Ascending aorta (tissue), 2 donors: ENCODE data around the gene KLK7. TPM values are rescaled to one million over a fixed set of nuclear protein-coding genes. Genes with fewer than 3 reads are reported as not detected.

Experiments used
- DNase-seq, 2 donors: peaks; one replicate each; pipeline ENCODE4 v3.0.0-alpha.2; 2019; ENCODE audit warnings: low spot score in 2 of 2
- H3K27ac ChIP-seq, 2 donors: fragments of 200-600 bp; sonication (generic); one replicate each; pipeline ENCODE4 v1.5.1; 2016 to 2017; ENCODE audit warnings: mild to moderate bottlenecking in 1 of 2
- H3K27me3 ChIP-seq: fragments of 200-600 bp; sonication (generic); one replicate; pipeline ENCODE4 v1.5.1; 2017
- H3K36me3 ChIP-seq, 2 donors: fragments of 200-600 bp; sonication (generic); one replicate each; pipeline ENCODE4 v1.5.1; 2016
- H3K4me1 ChIP-seq, 2 donors: fragments of 200-600 bp; sonication (generic); one replicate each; pipeline ENCODE4 v1.5.1; 2016 to 2017; ENCODE audit warnings: mild to moderate bottlenecking in 1 of 2
- H3K4me3 ChIP-seq, 2 donors: fragments of 200-600 bp; sonication (generic); one replicate each; pipeline ENCODE4 v1.5.1; 2016 to 2017; ENCODE audit warnings: mild to moderate bottlenecking in 1 of 2
- H3K9me3 ChIP-seq, 2 donors: fragments of 200-600 bp; sonication (generic); one replicate each; pipeline ENCODE4 v1.5.1; 2016
- CTCF ChIP-seq, 3 experiments: fragments of 200-600 bp in 2 of 3; fragments of 450-650 bp in 1 of 3; sonication (generic) in 2 of 3; IDR thresholded peaks; one replicate each; pipeline ENCODE4 v1.5.1; 2016 to 2019; ENCODE audit warnings: antibody characterized with exemption in 3 of 3, mild to moderate bottlenecking in 1 of 3, moderate library complexity in 1 of 3
- intact Hi-C: fragments of 100-400 bp; cut with DNase I; formaldehyde crosslinking; loops from one replicate; pipeline ENCODE4 v1.15.1; 2023
- total RNA-seq: library from RNA; depleted of rRNA; stranded (reverse); fragments of >200 nt; gene quantifications from one replicate; pipeline ENCODE4 v1.1.0, GENCODE V29; 2016

KLK7 gene
- total RNA-seq, 1 donor from 2014 or later, result not detected

GRCh38 chr19:51027873-51028272 is 44.2 kb upstream of the KLK7 start:
- no peak overlapping the region for H3K4me3 ChIP-seq
- H3K9me3 ChIP-seq, result no peaks in the 10 kb centered on the region
- intact Hi-C loops, result no loop called here
- no peaks in the 10 kb centered on the region for H3K4me1 ChIP-seq
- no peak overlapping the region for H3K27ac ChIP-seq
- H3K27me3 ChIP-seq, result no peaks in the 10 kb centered on the region
- H3K36me3 ChIP-seq, result no peaks in the 10 kb centered on the region
- DNase-seq, result no peak
- TF ChIP-seq CTCF (IDR thresholded peaks at IDR 0.05), result no peak

DNA sequence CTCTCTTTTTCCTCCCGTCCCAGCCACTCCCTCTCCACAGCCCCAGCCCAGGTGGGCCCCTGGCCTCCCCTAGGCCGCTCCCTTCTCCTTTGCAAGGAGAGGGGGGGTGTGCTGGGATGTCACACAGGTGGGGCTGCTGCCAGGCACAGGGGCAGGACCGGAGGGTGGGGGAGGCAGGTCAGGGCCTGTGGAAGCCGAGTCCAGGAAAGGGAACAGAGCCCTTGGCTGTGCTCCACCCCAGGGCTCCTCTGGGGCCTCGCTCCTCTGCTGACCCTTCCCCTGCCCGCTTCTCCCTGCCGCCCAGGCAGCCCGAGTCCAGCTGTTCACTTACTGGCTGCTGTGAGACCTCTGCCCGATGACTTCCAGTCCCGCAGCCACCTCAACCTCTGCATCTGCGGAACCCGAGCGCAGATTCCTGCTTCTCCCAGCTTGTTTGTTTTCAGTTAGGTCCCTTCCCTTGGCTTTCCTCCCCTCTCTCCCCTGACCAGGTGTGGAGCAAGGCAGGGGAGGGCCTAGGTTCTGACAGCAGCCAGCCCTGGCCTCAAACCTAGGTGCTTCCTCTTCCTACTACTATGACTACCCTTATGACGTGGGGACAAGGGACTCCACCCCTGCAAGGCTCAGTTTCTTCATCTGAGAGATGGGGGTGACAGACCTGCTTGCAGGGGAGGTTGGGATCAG is 43.5 kb upstream of the KLK7 start:
- Histone ChIP-seq H3K4me3 (no peak overlapping the region), H3K4me1 (no peaks in the 10 kb centered on the region), H3K27ac (no peak overlapping the region), H3K36me3 (no peaks in the 10 kb centered on the region), H3K27me3 (no peaks in the 10 kb centered on the region), H3K9me3 (no peaks in the 10 kb centered on the region)
- TF ChIP-seq CTCF (IDR thresholded peaks at IDR 0.05), result no peak
- no peak for DNase-seq
- intact Hi-C loops, result no loop called here

- Histone ChIP-seq H3K36me3 (no peaks in the 10 kb centered on the region), H3K4me3 (no peak within 1 kb of the TSS), H3K9me3 (no peaks in the 10 kb centered on the region), H3K27me3 (no peaks in the 10 kb centered on the region), H3K27ac (no peak within 1 kb of the TSS), H3K4me1 (no peaks in the 10 kb centered on the region)
- intact Hi-C loops, result no loop called here
- DNase-seq, result no peak
- TF ChIP-seq CTCF (IDR thresholded peaks at IDR 0.05), result no peak
Measured at GRCh38 chr19:51026554-51026831, 42.8 kb upstream of the KLK7 start, which contains the start of gene KLK11. Gene KLK11 (minus strand): TSS chr19:51026616. CDS start chr19:51025631, 985 bp downstream.

DNA sequence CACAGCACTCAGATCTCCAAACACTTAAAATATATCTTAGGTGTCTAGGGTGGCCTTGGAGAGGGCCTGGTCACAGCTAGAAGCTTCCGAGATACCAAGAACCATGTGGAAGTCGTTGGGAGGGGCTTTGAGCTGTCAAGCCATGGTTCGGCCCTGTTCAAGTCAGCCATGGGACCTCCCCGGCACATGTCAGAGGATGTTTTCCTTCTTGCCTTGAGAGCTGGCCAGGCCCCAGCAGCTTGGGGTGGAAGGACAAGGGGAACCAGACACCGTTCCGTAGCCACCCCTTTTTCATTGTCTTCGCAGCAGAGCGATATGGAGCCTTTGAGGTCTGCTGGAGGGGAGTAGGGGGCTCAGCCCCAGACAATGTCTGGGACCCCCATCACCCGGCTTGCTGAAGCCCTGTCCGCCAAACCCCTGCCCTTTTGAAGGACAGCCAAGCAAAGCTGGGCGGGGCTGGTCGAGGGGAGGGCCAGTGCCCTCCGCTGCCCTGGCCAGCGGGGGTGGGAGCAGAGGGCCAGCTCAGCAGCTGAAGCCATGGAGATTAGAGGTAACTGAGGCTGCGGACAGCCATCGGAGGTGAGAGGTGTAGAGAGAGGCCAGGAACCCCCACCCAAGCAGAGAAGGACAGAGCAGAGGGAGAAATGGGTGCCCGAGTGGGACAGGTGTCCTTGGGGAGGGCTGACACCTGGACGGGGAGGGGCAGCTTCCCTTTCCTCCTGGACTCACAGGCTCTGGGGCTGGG is 42.3 kb upstream of the KLK7 start:
- no peak for TF ChIP-seq CTCF (IDR thresholded peaks at IDR 0.05)
- Histone ChIP-seq H3K4me1 (no peaks in the 10 kb centered on the region), H3K27ac (no peak overlapping the region), H3K36me3 (no peaks in the 10 kb centered on the region), H3K27me3 (no peaks in the 10 kb centered on the region), H3K9me3 (no peaks in the 10 kb centered on the region), H3K4me3 (no peak overlapping the region)
- no peak for DNase-seq
- intact Hi-C loops, result no loop called here

DNA sequence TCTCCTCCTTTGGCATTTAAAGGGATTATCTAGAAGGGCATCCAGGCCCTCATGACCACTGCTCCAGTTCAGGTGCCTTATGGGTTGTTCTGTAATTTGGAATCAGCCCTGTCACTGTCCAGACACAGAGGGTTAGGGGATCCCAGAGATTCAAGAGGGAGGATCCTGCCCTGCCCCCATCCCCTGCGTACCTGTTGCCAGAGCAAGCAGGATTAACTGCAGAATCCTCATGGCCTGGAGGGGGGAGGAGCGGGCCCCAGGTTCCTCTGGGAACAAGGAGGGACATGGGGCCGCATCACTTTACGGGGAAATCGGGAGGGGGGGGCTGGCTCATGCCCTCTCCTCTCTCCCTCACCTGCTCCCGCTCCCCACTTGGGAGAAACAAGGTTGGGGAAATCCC is 41.7 kb upstream of the KLK7 start:
- Histone ChIP-seq H3K9me3 (no peaks in the 10 kb centered on the region), H3K27ac (no peak overlapping the region), H3K4me1 (no peaks in the 10 kb centered on the region), H3K36me3 (no peaks in the 10 kb centered on the region), H3K4me3 (no peak overlapping the region), H3K27me3 (no peaks in the 10 kb centered on the region)
- intact Hi-C loops, result no loop called here
- TF ChIP-seq CTCF (IDR thresholded peaks at IDR 0.05), result no peak
- no peak for DNase-seq
